Esophagus squamous epithelium (tissue), 4 donors: ENCODE results near the gene AMFR.

ENCODE experiments used
- CTCF ChIP-seq, 6 experiments: fragments of 450-650 bp in 4 of 6; fragments of 200-600 bp in 2 of 6; sonication (generic) in 2 of 6; IDR thresholded peaks; one replicate each; pipeline ENCODE4 v1.5.1; 2016 to 2019; ENCODE audit warnings: antibody characterized with exemption in 6 of 6, mild to moderate bottlenecking in 4 of 6, moderate library complexity in 4 of 6
- POLR2A ChIP-seq, 4 donors: fragments of 450-650 bp; IDR thresholded peaks; one replicate each; pipeline ENCODE4 v1.6.1; 2017; ENCODE audit warnings: antibody characterized with exemption in 4 of 4, mild to moderate bottlenecking in 4 of 4, moderate library complexity in 3 of 4

GRCh38 chr16:56409195-56409594 is 16.1 kb downstream of the AMFR start:
- TF ChIP-seq CTCF (IDR thresholded peaks at IDR 0.05) = no peak
- TF ChIP-seq POLR2A (IDR thresholded peaks at IDR 0.05) = no peak
